ENCODE results near the gene CPNE4.
A peak's percentile ranks its signal among the peaks of the same experiment; 100 is the strongest.

- no peak for TF ChIP-seq CTCF (IDR thresholded peaks at IDR 0.05)
- TF ChIP-seq EP300 (IDR thresholded peaks at IDR 0.05) = no peak
- peak in 1 of 3 donors; percentile 17 for TF ChIP-seq POLR2AphosphoS5 (IDR thresholded peaks at IDR 0.05)
- no peak for TF ChIP-seq POLR2A (IDR thresholded peaks at IDR 0.05)
These were observed 239.3 kb downstream of the CPNE4 start for GRCh38 chr3:131795390-131796090.

All from stomach (tissue), 4 donors.